Measurements from ENCODE around the gene BBOF1. TPM values are rescaled to one million over a fixed set of nuclear protein-coding genes. Genes with fewer than 3 reads are reported as not detected.
"Not testable (repeated sequence)": the region's sequence is repeated elsewhere in the genome, so short reads cannot be mapped to it uniquely, and the experiment has no call there.

Gene BBOF1
- total RNA-seq, 1 donor from 2014 or later = 4.5 TPM

DNA sequence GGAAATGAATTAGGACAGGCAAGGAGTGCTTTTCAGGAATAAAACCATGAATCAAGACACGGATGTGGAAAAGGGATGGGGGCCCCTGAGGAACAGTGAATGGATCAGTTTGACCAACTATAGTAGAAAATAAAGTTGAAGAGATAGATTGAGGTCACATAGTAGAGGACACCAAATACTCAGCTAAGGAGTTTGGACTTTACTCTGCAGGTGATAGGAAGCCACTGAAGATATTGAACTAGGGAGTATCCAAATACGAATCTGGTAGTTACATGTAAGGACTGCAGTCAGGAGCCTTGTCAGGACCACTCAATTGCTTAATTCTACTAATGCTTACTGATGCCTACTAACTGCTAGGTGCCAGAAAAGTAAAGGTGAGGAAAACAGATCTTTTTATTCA is 20.4 kb upstream of the BBOF1 start:
- Mint-ChIP-seq H3K36me3 (ENCODE audit: insufficient read depth) (peaks cover 14% of the 10 kb centered on the region), H3K4me3 (ENCODE audit: low read depth) (peak overlapping the region; percentile 3), H3K27ac (peak overlapping the region; percentile 96), H3K9me3 (ENCODE audit: low read depth) (no peaks in the 10 kb centered on the region), H3K27me3 (no peaks in the 10 kb centered on the region), H3K4me1 (ENCODE audit: low read depth) (peaks cover 41% of the 10 kb centered on the region)
- TF ChIP-seq, protein P1, sequence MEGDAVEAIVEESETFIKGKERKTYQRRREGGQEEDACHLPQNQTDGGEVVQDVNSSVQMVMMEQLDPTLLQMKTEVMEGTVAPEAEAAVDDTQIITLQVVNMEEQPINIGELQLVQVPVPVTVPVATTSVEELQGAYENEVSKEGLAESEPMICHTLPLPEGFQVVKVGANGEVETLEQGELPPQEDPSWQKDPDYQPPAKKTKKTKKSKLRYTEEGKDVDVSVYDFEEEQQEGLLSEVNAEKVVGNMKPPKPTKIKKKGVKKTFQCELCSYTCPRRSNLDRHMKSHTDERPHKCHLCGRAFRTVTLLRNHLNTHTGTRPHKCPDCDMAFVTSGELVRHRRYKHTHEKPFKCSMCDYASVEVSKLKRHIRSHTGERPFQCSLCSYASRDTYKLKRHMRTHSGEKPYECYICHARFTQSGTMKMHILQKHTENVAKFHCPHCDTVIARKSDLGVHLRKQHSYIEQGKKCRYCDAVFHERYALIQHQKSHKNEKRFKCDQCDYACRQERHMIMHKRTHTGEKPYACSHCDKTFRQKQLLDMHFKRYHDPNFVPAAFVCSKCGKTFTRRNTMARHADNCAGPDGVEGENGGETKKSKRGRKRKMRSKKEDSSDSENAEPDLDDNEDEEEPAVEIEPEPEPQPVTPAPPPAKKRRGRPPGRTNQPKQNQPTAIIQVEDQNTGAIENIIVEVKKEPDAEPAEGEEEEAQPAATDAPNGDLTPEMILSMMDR (IDR thresholded peaks at IDR 0.05; ENCODE audit: unreplicated experiment) = no peak
- no peak for DNase-seq (ENCODE audit: low spot score, unreplicated experiment)

DNA sequence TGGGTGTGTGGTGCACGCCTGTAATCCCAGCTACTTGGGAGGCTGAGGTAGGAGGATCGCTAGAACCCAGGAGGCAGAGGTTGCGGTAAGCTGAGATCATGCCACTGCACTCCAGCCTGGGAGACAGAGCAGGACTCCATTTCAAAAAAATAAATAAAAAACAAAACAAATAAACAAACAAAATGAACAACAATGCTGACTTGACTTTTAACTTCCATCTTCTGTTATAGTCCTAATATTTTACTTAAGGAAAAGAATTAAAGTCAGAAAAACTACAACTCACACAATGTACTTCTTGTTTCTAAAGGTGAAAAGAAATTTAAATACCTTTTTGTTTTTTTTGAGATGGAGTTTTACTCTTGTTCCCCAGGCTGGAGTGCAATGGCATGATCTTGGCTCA is 13.5 kb upstream of the BBOF1 start:
- not testable (repeated sequence) for H3K27ac Mint-ChIP-seq; H3K27me3 Mint-ChIP-seq; H3K4me1 Mint-ChIP-seq (ENCODE audit: low read depth); H3K4me3 Mint-ChIP-seq (ENCODE audit: low read depth); H3K9me3 Mint-ChIP-seq (ENCODE audit: low read depth); DNase-seq (ENCODE audit: low spot score, unreplicated experiment)
- H3K36me3 Mint-ChIP-seq (ENCODE audit: insufficient read depth) = peaks cover 14% of the 10 kb centered on the region

DNA sequence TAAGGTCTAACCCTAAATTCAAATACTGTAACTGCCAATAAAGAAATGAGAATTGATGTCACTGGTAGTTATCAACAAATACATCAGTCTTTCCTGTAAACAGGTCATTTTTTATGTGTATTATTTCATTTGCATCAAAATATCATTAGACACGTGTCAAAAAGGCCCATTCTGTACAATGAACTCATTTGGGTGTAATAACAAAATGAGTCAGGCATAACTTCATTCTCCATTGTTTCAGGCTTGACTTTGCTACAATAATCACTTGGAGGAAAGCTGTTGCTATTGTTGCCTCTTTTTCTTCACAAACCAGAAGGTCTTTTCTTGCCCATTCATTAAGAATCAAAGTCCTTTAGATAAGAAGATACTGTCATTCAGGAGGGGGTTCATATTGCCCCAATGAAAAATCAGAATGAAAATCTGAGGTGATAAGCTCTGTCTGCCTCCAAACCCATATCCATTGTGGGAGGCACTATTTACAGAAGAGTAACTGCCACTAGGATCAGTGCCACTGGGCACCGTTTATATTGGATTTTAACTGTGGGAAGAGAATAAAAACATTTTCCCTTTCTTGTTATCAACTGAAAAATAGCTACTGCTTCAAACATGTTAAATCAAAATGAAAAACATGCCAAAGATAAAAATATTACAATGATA is 10.2 kb upstream of the BBOF1 start:
- Mint-ChIP-seq H3K9me3 (ENCODE audit: low read depth) (no peaks in the 10 kb centered on the region), H3K4me3 (ENCODE audit: low read depth) (no peak overlapping the region), H3K36me3 (ENCODE audit: insufficient read depth) (peaks cover 8% of the 10 kb centered on the region), H3K27me3 (no peaks in the 10 kb centered on the region), H3K27ac (no peak overlapping the region), H3K4me1 (ENCODE audit: low read depth) (peaks cover 1% of the 10 kb centered on the region)
- TF ChIP-seq, protein P1 (IDR thresholded peaks at IDR 0.05; ENCODE audit: unreplicated experiment) = no peak
- DNase-seq (ENCODE audit: low spot score, unreplicated experiment) = no peak

DNA sequence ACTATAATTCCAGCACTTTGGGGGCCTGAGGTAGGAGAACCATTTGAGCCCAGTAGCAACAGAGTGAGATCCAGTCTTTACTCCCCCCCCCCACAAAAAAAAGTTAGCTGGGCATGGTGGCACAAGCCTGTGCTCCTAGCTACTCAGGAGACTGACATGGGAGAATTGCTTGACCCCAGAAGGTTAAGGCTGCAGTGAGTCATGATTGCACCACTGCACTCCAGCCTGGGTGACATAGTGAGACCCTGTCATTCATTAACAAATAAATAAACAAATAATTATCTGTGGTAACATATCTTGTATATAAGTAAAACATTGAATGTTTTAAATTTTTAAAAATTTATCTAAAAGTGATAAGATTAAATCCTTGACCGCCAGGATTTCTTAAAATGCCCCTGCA is 4.8 kb upstream of the BBOF1 start:
- Mint-ChIP-seq H3K9me3 (ENCODE audit: low read depth) (no peaks in the 10 kb centered on the region), H3K4me3 (ENCODE audit: low read depth) (no peak overlapping the region), H3K27ac (no peak overlapping the region), H3K4me1 (ENCODE audit: low read depth) (peaks cover 6% of the 10 kb centered on the region), H3K36me3 (ENCODE audit: insufficient read depth) (peaks cover 4% of the 10 kb centered on the region), H3K27me3 (no peaks in the 10 kb centered on the region)
- DNase-seq (ENCODE audit: low spot score, unreplicated experiment) = no peak
- TF ChIP-seq, protein P1 (IDR thresholded peaks at IDR 0.05; ENCODE audit: unreplicated experiment) = no peak

DNA sequence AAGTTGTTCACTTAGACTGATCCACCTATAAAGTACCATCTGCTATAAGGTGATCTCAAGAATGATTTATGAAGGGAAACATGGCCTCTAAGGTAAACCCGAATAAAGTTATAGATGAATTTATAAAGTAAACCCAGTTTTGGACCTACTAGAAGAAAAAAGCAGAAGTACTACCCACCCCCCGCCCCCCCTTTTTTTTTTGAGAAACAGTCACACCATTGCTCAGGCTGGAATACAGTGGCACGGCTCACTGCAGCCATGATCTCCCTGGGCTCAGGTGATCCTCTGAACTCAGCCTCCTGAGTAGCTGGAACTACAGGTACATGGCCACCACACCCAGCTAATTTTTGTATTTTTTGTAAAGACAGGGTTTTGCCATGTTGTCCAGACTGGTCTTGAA is 4.0 kb upstream of the BBOF1 start:
- Mint-ChIP-seq H3K4me1 (ENCODE audit: low read depth) (peaks cover 9% of the 10 kb centered on the region), H3K27ac (no peak overlapping the region), H3K4me3 (ENCODE audit: low read depth) (no peak overlapping the region), H3K27me3 (no peaks in the 10 kb centered on the region), H3K36me3 (ENCODE audit: insufficient read depth) (peaks cover 4% of the 10 kb centered on the region), H3K9me3 (ENCODE audit: low read depth) (no peaks in the 10 kb centered on the region)
- no peak for DNase-seq (ENCODE audit: low spot score, unreplicated experiment)
- TF ChIP-seq, protein P1 (IDR thresholded peaks at IDR 0.05; ENCODE audit: unreplicated experiment) = no peak

DNA sequence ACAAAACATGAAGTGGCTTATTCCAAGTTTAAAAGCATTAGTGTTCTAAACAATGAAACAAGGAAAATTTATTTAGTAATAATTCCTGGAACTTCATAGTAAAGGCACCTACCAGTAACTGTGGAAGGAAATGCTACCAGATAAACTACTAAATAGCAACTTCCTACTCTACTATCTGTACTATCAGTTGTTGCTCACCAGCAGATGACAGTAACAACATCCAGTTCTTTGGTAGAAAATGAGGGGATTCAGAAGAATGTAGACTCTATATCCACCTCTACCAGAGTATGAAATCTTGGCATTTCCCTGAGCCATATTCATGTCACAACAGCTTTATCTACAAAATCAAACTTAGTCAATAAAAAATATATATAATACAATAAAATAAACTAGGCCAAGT is 3.2 kb upstream of the BBOF1 start:
- H3K27ac Mint-ChIP-seq = no peak overlapping the region
- no peak overlapping the region for H3K4me3 Mint-ChIP-seq (ENCODE audit: low read depth)
- peaks cover 9% of the 10 kb centered on the region for H3K4me1 Mint-ChIP-seq (ENCODE audit: low read depth)
- H3K36me3 Mint-ChIP-seq (ENCODE audit: insufficient read depth) = peaks cover 3% of the 10 kb centered on the region
- H3K9me3 Mint-ChIP-seq (ENCODE audit: low read depth) = no peaks in the 10 kb centered on the region
- TF ChIP-seq, protein P1 (IDR thresholded peaks at IDR 0.05; ENCODE audit: unreplicated experiment) = no peak
- DNase-seq (ENCODE audit: low spot score, unreplicated experiment) = no peak
- H3K27me3 Mint-ChIP-seq = no peaks in the 10 kb centered on the region
